ENCODE measurements around the gene PTP4A2.
A peak's percentile ranks its signal among the peaks of the same experiment; 100 is the strongest.

The PTP4A2 gene

GRCh38 chr1:31954607-31955283, 16.6 kb upstream of the PTP4A2 start:
- no peaks in the 10 kb centered on the region for H4K20me1 ChIP-seq (ENCODE audit: insufficient read depth, low read length, poor library complexity, severe bottlenecking)
- H3K4me2 ChIP-seq (ENCODE audit: low read depth, low read length, poor library complexity, severe bottlenecking) = no peak overlapping the region
- H3K9me2 ChIP-seq (replicated peaks; ENCODE audit: low read depth, low read length) = no peaks in the 10 kb centered on the region
- no peaks in the 10 kb centered on the region for H3K27me3 ChIP-seq (ENCODE audit: insufficient read depth, low read length, poor library complexity, severe bottlenecking)
- H3F3A ChIP-seq (ENCODE audit: low read depth) = peaks cover 12% of the 10 kb centered on the region; the same call in 1 of the 2 replicates
- no peaks in the 10 kb centered on the region for H3K79me2 ChIP-seq (ENCODE audit: insufficient read depth, low read length)
- no peaks in the 10 kb centered on the region for H3K9me3 ChIP-seq (ENCODE audit: insufficient read depth, low read depth, low read length)
- peak overlapping the region; percentile 4 for H3K9ac ChIP-seq (ENCODE audit: low read depth, low read length, poor library complexity, severe bottlenecking)
- no peak for TF ChIP-seq EZH2phosphoT487 (IDR thresholded peaks at IDR 0.05; ENCODE audit: borderline replicate concordance)
- TF ChIP-seq CTCF (conservative IDR thresholded peaks at IDR 0.05; ENCODE audit: low read length) = no peak
- H2AFZ ChIP-seq (ENCODE audit: low read length) = peak overlapping the region; percentile 1; the same call in 1 of the 2 replicates
- H3K4me1 ChIP-seq (ENCODE audit: insufficient read depth, low read length, poor library complexity, severe bottlenecking) = peaks cover 45% of the 10 kb centered on the region
- H3K4me3 ChIP-seq (ENCODE audit: low read length, poor library complexity, severe bottlenecking) = no peak overlapping the region
- H3K36me3 ChIP-seq (ENCODE audit: insufficient read depth, low read length) = no peaks in the 10 kb centered on the region

- Histone ChIP-seq H3K27me3 (ENCODE audit: insufficient read depth, low read length, poor library complexity, severe bottlenecking) (no peaks in the 10 kb centered on the region), H3K9me2 (replicated peaks; ENCODE audit: low read depth, low read length) (no peaks in the 10 kb centered on the region), H3K36me3 (ENCODE audit: insufficient read depth, low read length) (no peaks in the 10 kb centered on the region), H3K4me1 (ENCODE audit: insufficient read depth, low read length, poor library complexity, severe bottlenecking) (peaks cover 39% of the 10 kb centered on the region), H3K79me2 (ENCODE audit: insufficient read depth, low read length) (no peaks in the 10 kb centered on the region), H3K4me3 (ENCODE audit: low read length, poor library complexity, severe bottlenecking) (no peak overlapping the region), H3K4me2 (ENCODE audit: low read depth, low read length, poor library complexity, severe bottlenecking) (no peak overlapping the region), H3F3A (ENCODE audit: low read depth) (peaks cover 8% of the 10 kb centered on the region; the same call in 1 of the 2 replicates), H3K9ac (ENCODE audit: low read depth, low read length, poor library complexity, severe bottlenecking) (no peak overlapping the region), H4K20me1 (ENCODE audit: insufficient read depth, low read length, poor library complexity, severe bottlenecking) (no peaks in the 10 kb centered on the region), H2AFZ (ENCODE audit: low read length) (no peak overlapping the region), H3K9me3 (ENCODE audit: insufficient read depth, low read depth, low read length) (no peaks in the 10 kb centered on the region)
- TF ChIP-seq EZH2phosphoT487 (IDR thresholded peaks at IDR 0.05; ENCODE audit: borderline replicate concordance) (no peak), CTCF (conservative IDR thresholded peaks at IDR 0.05; ENCODE audit: low read length) (no peak)
Observed at GRCh38 chr1:31952825-31953220, 14.7 kb upstream of the PTP4A2 start.

GRCh38 chr1:31951276-31951675, 13.1 kb upstream of the PTP4A2 start:
- Histone ChIP-seq H3K4me1 (ENCODE audit: insufficient read depth, low read length, poor library complexity, severe bottlenecking) (peaks cover 40% of the 10 kb centered on the region), H3K36me3 (ENCODE audit: insufficient read depth, low read length) (no peaks in the 10 kb centered on the region), H3K79me2 (ENCODE audit: insufficient read depth, low read length) (no peaks in the 10 kb centered on the region), H4K20me1 (ENCODE audit: insufficient read depth, low read length, poor library complexity, severe bottlenecking) (no peaks in the 10 kb centered on the region), H3K4me3 (ENCODE audit: low read length, poor library complexity, severe bottlenecking) (no peak overlapping the region), H3K4me2 (ENCODE audit: low read depth, low read length, poor library complexity, severe bottlenecking) (no peak overlapping the region), H3K27me3 (ENCODE audit: insufficient read depth, low read length, poor library complexity, severe bottlenecking) (no peaks in the 10 kb centered on the region), H3K9ac (ENCODE audit: low read depth, low read length, poor library complexity, severe bottlenecking) (no peak overlapping the region), H2AFZ (ENCODE audit: low read length) (0 out of 2 replicates have a peak overlapping the region, but pooled peaks have one; percentile 33), H3K9me2 (replicated peaks; ENCODE audit: low read depth, low read length) (no peaks in the 10 kb centered on the region), H3K9me3 (ENCODE audit: insufficient read depth, low read depth, low read length) (no peaks in the 10 kb centered on the region), H3F3A (ENCODE audit: low read depth) (peaks cover 4% of the 10 kb centered on the region; the same call in 1 of the 2 replicates)
- TF ChIP-seq EZH2phosphoT487 (IDR thresholded peaks at IDR 0.05; ENCODE audit: borderline replicate concordance) = no peak
- no peak for TF ChIP-seq CTCF (conservative IDR thresholded peaks at IDR 0.05; ENCODE audit: low read length)
